Measurements from ENCODE around the gene PRKCA.

PRKCA gene

DNA sequence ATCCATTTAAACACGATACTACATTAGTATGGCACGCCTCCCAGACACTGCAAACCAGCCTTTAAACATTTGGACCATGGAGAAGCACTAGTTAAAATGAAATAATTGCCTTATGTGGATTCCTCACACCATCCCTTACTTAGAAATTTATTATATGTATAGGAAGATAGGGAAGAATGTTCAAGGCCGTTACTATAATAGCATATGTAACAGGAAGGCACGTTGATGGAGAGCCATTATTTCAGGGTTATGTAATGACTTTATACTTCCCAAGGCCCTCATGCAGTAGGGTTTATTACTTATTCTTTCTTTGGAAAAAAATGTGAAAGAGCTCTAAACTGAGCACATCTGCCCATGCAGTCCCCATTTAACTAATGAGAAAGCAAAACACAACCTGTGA is 435.9 kb downstream of the PRKCA start:
- DNase-seq (ENCODE audit: low read depth), result no peak
- TF ChIP-seq, protein P1, sequence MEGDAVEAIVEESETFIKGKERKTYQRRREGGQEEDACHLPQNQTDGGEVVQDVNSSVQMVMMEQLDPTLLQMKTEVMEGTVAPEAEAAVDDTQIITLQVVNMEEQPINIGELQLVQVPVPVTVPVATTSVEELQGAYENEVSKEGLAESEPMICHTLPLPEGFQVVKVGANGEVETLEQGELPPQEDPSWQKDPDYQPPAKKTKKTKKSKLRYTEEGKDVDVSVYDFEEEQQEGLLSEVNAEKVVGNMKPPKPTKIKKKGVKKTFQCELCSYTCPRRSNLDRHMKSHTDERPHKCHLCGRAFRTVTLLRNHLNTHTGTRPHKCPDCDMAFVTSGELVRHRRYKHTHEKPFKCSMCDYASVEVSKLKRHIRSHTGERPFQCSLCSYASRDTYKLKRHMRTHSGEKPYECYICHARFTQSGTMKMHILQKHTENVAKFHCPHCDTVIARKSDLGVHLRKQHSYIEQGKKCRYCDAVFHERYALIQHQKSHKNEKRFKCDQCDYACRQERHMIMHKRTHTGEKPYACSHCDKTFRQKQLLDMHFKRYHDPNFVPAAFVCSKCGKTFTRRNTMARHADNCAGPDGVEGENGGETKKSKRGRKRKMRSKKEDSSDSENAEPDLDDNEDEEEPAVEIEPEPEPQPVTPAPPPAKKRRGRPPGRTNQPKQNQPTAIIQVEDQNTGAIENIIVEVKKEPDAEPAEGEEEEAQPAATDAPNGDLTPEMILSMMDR (conservative IDR thresholded peaks at IDR 0.05; ENCODE audit: control insufficient read depth, insufficient read depth, low read depth, low read length), result no peak
- H3K4me3 ChIP-seq (ENCODE audit: control insufficient read depth, low read depth, low read length), result no peak overlapping the region

DNA sequence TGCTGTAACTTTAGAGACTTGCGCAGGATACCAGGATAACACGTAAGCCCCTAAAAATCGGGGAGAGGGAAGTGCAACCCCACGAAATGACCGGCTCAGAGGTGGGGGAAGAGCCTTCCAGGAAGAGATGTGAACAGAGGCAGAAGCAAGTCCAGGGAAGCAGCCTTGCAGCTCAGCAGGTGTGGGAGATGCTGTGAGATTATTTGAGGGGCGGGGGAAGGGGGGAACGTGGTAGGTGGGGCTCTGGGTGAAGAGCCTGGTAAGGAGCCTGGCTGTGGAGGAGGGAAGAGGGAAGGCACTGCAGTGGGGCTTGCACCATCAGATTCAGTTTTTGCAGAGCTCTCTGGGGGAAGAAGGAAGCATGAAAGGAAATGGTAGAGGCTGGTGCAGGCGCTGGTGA is 437.1 kb downstream of the PRKCA start:
- no peak for DNase-seq (ENCODE audit: low read depth)
- TF ChIP-seq, protein P1 (conservative IDR thresholded peaks at IDR 0.05; ENCODE audit: control insufficient read depth, insufficient read depth, low read depth, low read length), result no peak
- no peak overlapping the region for H3K4me3 ChIP-seq (ENCODE audit: control insufficient read depth, low read depth, low read length)

DNA sequence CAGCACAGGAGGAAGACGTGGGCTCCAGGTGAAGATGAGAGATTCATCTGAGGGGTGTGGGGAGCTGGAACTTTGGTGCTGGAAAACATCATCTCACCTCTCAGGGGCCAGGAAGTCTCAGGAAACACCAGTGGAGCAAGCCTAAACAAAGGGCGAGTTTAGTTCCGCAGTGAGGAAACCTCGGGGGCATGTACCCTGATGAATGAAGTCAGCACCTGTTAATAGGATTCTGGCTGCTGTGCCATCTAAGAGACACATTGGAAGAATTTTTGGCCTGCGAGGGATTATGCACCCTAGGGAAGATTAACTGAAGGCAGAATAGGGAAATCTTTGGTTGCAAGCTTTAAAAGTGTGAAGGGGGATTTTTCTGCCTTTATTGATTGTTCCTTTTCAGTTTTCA is 437.8 kb downstream of the PRKCA start:
- TF ChIP-seq, protein P1 (conservative IDR thresholded peaks at IDR 0.05; ENCODE audit: control insufficient read depth, insufficient read depth, low read depth, low read length), result no peak
- DNase-seq (ENCODE audit: low read depth), result no peak
- no peak overlapping the region for H3K4me3 ChIP-seq (ENCODE audit: control insufficient read depth, low read depth, low read length)

DNA sequence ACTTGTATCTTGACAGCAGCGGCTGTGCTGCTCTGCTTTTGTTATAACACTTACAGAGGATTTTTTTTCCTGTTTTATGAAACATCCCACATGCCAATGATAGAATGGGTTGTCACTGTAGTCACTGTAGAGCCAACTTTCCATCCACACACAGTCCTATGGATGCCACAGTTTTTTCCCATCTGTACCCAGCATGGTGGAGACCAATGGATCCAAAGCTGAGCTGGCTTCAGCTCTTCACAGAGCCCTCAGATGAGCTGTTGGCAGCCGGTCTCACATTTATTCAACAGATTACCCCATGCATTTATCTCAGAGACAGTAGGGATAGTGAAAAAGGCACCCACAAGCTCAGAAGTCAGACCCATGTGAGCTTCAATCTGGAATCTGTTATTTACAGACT is 441.1 kb downstream of the PRKCA start:
- DNase-seq (ENCODE audit: low read depth), result no peak
- H3K4me3 ChIP-seq (ENCODE audit: control insufficient read depth, low read depth, low read length), result no peak overlapping the region
- TF ChIP-seq, protein P1 (conservative IDR thresholded peaks at IDR 0.05; ENCODE audit: control insufficient read depth, insufficient read depth, low read depth, low read length), result no peak

DNA sequence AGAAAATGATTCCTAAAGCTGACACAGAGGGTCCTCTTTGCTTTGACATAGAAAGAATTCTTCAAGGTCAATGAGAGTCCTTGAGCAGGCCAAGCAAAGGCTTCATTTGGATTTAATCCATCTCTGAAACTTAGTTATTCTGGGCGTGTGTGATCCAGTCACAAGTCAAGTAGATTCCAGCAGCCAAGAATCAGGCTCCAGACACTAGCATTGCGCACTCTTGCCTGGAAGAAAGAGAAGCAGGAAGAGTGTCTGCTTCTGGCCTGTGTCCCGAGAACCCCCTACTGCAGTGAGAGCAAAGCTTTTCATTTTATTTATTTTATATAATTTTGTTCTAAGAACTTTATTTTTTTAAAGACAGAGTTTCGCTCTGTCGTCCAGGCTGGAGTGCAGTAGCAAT is 444.3 kb downstream of the PRKCA start:
- peak; percentile 33 for DNase-seq (ENCODE audit: low read depth)
- TF ChIP-seq, protein P1 (conservative IDR thresholded peaks at IDR 0.05; ENCODE audit: control insufficient read depth, insufficient read depth, low read depth, low read length), result no peak
- no peak overlapping the region for H3K4me3 ChIP-seq (ENCODE audit: control insufficient read depth, low read depth, low read length)

DNA sequence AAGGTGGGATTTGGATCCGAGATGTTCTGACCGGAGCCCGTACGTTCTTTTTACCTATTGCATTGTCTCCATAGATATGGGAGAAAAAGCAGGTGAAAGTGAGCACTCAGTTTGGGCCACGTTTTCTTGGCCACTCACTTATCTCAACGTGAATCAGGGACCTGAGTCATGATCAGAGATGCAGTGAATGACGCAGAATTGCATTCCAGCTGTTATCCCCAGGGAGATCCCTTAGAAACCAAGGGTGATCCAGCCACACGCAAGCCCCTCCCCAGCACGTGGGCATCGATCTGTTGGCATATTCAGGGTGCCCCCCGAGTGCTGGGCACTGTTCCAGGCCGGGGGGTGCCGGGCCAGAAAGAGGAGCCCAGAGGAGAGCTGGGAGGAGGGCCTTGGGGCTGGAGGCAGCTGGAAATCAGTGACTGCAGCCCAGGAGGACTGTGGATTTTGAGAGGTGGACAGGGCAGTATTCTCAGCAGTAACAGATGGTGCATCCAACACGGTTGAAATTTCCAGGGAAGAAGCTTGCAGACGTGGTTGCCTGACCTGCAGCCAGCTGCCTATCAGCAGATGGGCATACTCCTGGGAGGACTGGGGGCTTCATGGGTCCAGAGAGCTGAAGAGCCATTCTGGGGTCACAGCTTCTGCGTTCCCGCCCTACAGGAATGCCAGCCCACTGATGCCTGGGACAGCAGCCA is 445.3 kb downstream of the PRKCA start:
- TF ChIP-seq, protein P1 (conservative IDR thresholded peaks at IDR 0.05; ENCODE audit: control insufficient read depth, insufficient read depth, low read depth, low read length), result no peak
- H3K4me3 ChIP-seq (ENCODE audit: control insufficient read depth, low read depth, low read length), result no peak overlapping the region
- DNase-seq (ENCODE audit: low read depth), result peak; percentile 95

DNA sequence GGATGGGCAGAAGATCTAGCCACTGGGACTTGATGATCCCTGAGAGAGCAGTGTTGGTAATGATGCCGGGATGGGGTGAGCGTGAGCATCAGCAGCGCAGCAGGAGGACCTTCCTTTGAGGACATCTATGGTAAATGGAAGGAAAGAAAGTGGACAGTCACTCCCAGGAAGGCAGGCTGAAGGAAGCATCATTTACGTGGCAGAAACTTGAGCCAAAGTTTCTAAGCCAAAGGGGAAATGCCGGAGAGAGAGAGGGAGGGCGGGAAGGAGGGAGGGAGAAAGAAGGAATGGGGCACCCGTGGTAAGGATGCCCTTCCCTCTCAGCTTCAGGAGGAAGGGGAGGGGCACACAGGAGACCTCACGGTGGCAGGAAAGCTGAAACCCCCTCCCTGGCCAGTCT is 446.2 kb downstream of the PRKCA start:
- DNase-seq (ENCODE audit: low read depth), result peak; percentile 7
- TF ChIP-seq, protein P1 (conservative IDR thresholded peaks at IDR 0.05; ENCODE audit: control insufficient read depth, insufficient read depth, low read depth, low read length), result no peak
- no peak overlapping the region for H3K4me3 ChIP-seq (ENCODE audit: control insufficient read depth, low read depth, low read length)
